K562 (cell line): ENCODE data around the gene LIMS2. TPM values are rescaled to one million over a fixed set of nuclear protein-coding genes. Genes with fewer than 3 reads are reported as not detected.

Experiments used
- ASH1L ChIP-seq: fragments of 450-650 bp; IDR thresholded peaks from 2 replicates; pipeline ENCODE4 v1.6.1; 2018; ENCODE audit warnings: borderline replicate concordance, mild to moderate bottlenecking, low read depth; ENCODE audit not compliant: partially characterized antibody
- L3MBTL2 ChIP-seq: fragments of 450-650 bp; IDR thresholded peaks from 2 replicates; pipeline ENCODE4 v1.6.1; 2016; ENCODE audit warnings: mild to moderate bottlenecking, moderate library complexity
- PBX2 ChIP-seq, 2 experiments: IDR thresholded peaks in 1 of 2; conservative IDR thresholded peaks in 1 of 2; 2 replicates each; pipeline ENCODE4 v1.6.1; 2016; ENCODE audit warnings: low read depth in 2 of 2, mild to moderate bottlenecking in 1 of 2, missing compliant biosample characterization in 1 of 2, missing genetic modification characterization in 1 of 2, moderate library complexity in 1 of 2
- SIRT6 ChIP-seq: IDR thresholded peaks from one replicate; pipeline ENCODE4 v1.6.1; 2012; ENCODE audit warnings: low read depth, mild to moderate bottlenecking, control low read depth, inconsistent platforms, low read length, moderate library complexity
- ZNF239 ChIP-seq: fragments of 250-450 bp; sonication (Bioruptor Pico); IDR thresholded peaks from 2 replicates; pipeline ENCODE4 v1.4.0; 2020; ENCODE audit warnings: mild to moderate bottlenecking
- ZNF347 ChIP-seq: fragments of 450-650 bp; formaldehyde crosslinking; IDR thresholded peaks from 2 replicates; pipeline ENCODE4 v1.4.0; 2020; ENCODE audit warnings: low read depth, mild to moderate bottlenecking, moderate library complexity
- polyA plus RNA-seq, 8 experiments: library from polyadenylated mRNA; depleted of rRNA in 4 of 8; stranded (reverse) in 5 of 8; unstranded in 3 of 8; fragments of >200 nt; fragmentation: Nextera tagmentation in 2 of 8; fragmentation: Illumina TruSeq in 1 of 8; extraction: Ambion mirVana in 2 of 8; extraction: Trizol in 1 of 8; gene quantifications; 2 replicates each; pipeline versions ENCODE4 v1.2.1 to v1.2.3, GENCODE V29; 2011 to 2014; ENCODE audit warnings: inconsistent platforms in 1 of 8, missing spikeins in 1 of 8
- total RNA-seq, 7 experiments: library from RNA; depleted of rRNA in 6 of 7; stranded (reverse); fragments of >200 nt in 6 of 7; fragmentation: Illumina TruSeq in 2 of 7; extraction: Trizol in 2 of 7; gene quantifications; 2 replicates each; pipeline versions ENCODE4 v1.2.1 to v1.2.3, GENCODE V29; 2011 to 2021; ENCODE audit warnings: low replicate concordance in 1 of 7

Gene LIMS2
- total and polyA plus RNA-seq, 9 of the 15 experiments (the other 6 are each of a cell fraction or from before 2014, with no cell fraction given) = 0.04 to 0.22 TPM; not detected in 7

GRCh38 chr2:127643439-127644065 is 31.8 kb downstream of the LIMS2 start (continued):
- TF ChIP-seq PBX2 (CRISPR knock-in tag; IDR thresholded peaks at IDR 0.05; ENCODE audit: low read depth) = no peak
- TF ChIP-seq PBX2 (tag; conservative IDR thresholded peaks at IDR 0.05; ENCODE audit: low read depth) = no peak
- no peak for TF ChIP-seq ZNF239 (CRISPR knock-in tag)
- no peak for TF ChIP-seq L3MBTL2
- no peak for TF ChIP-seq ZNF347 (CRISPR knock-in tag)
- no peak for TF ChIP-seq SIRT6
- TF ChIP-seq ASH1L = no peak
